ENCODE results near the gene MEIS2.

MEIS2 gene

GRCh38 chr15:37100109-37100965 lies at the start of gene MEIS2:
Gene MEIS2 (minus strand): TSS chr15:37100549. CDS start chr15:37099466, 1,083 bp downstream.
- DNase-seq = peak; percentile 33

GRCh38 chr15:37149146-37149545 lies 48.8 kb upstream of the MEIS2 start:
- no peak for DNase-seq

GRCh38 chr15:37148714-37149113 lies 48.4 kb upstream of the MEIS2 start:
- DNase-seq = no peak

- no peak for DNase-seq
These were observed 43.0 kb upstream of the MEIS2 start for GRCh38 chr15:37143351-37143750.

GRCh38 chr15:37142371-37142770 lies 42.0 kb upstream of the MEIS2 start:
- DNase-seq = no peak

- DNase-seq = no peak
These were observed 40.2 kb upstream of the MEIS2 start for GRCh38 chr15:37140531-37141058.

GRCh38 chr15:37138591-37139215 lies 38.4 kb upstream of the MEIS2 start:
- no peak for DNase-seq

- no peak for DNase-seq
These were observed 36.9 kb upstream of the MEIS2 start for GRCh38 chr15:37137221-37137620.

- no peak for DNase-seq
These were observed 36.3 kb upstream of the MEIS2 start for GRCh38 chr15:37136666-37137065.

GRCh38 chr15:37135225-37135624 lies 34.9 kb upstream of the MEIS2 start:
- no peak for DNase-seq

- DNase-seq = peak; percentile 4
These were observed 34.4 kb upstream of the MEIS2 start for GRCh38 chr15:37134699-37135131.

- DNase-seq = no peak
These were observed 33.9 kb upstream of the MEIS2 start for GRCh38 chr15:37134244-37134643.

GRCh38 chr15:37133602-37134001 lies 33.3 kb upstream of the MEIS2 start:
- no peak for DNase-seq

- DNase-seq = no peak
These were observed 32.6 kb upstream of the MEIS2 start for GRCh38 chr15:37132826-37133417.

- no peak for DNase-seq
These were observed 31.3 kb upstream of the MEIS2 start for GRCh38 chr15:37131621-37132020.

- no peak for DNase-seq
These were observed 30.0 kb upstream of the MEIS2 start for GRCh38 chr15:37130356-37130755.

GRCh38 chr15:37125143-37125542 lies 24.8 kb upstream of the MEIS2 start:
- DNase-seq = no peak

- DNase-seq = no peak
These were observed 24.0 kb upstream of the MEIS2 start for GRCh38 chr15:37124331-37124730.

- DNase-seq = no peak
These were observed 22.4 kb upstream of the MEIS2 start for GRCh38 chr15:37122703-37123102.

GRCh38 chr15:37121492-37121891 lies 21.1 kb upstream of the MEIS2 start:
- no peak for DNase-seq

- DNase-seq = no peak
These were observed 16.7 kb upstream of the MEIS2 start for GRCh38 chr15:37117030-37117429.

GRCh38 chr15:37115538-37115937 lies 15.2 kb upstream of the MEIS2 start:
- no peak for DNase-seq

GRCh38 chr15:37112971-37113670 lies 12.8 kb upstream of the MEIS2 start:
- no peak for DNase-seq
